PFSK-1 (cell line): Measurements from ENCODE around the gene ECHDC1.

ENCODE experiments used
- FOXP2 ChIP-seq: optimal IDR thresholded peaks from 2 replicates; pipeline ENCODE3; 2011; ENCODE audit warnings: borderline replicate concordance, control low read depth, inconsistent platforms; ENCODE audit not compliant: insufficient read depth; ENCODE audit errors: extremely low read length, extremely low read depth
- POLR2AphosphoS5 ChIP-seq: IDR thresholded peaks from 2 replicates; pipeline ENCODE4 v1.6.1; 2012; ENCODE audit warnings: low read depth, mild to moderate bottlenecking, control low read depth, low read length, moderate library complexity
- REST ChIP-seq, 2 experiments: IDR thresholded peaks; 2 replicates each; pipeline versions ENCODE4 v1.6.1 to v1.8.0; 2011 to 2012; ENCODE audit warnings: low read depth in 2 of 2, low read length in 2 of 2, control low read depth in 1 of 2, inconsistent platforms in 1 of 2, mild to moderate bottlenecking in 1 of 2, moderate library complexity in 1 of 2; ENCODE audit not compliant: insufficient read depth in 1 of 2
- SIN3A ChIP-seq: IDR thresholded peaks from 2 replicates; pipeline ENCODE4 v1.6.1; 2012; ENCODE audit warnings: mild to moderate bottlenecking, low read length, moderate library complexity, borderline replicate concordance; ENCODE audit not compliant: insufficient read depth
- TAF1 ChIP-seq: IDR thresholded peaks from 2 replicates; pipeline ENCODE4 v1.6.1; 2012; ENCODE audit warnings: low read length, control low read depth, borderline replicate concordance; ENCODE audit not compliant: insufficient read depth

ECHDC1 gene

GRCh38 chr6:127303917-127304316 is 39.5 kb downstream of the ECHDC1 start:
- TF ChIP-seq REST (IDR thresholded peaks at IDR 0.05; ENCODE audit: insufficient read depth in 1 of 2, low read depth in 2 of 2, low read length in 2 of 2) = no peak
- no peak for TF ChIP-seq POLR2AphosphoS5
- TF ChIP-seq SIN3A = no peak
- TF ChIP-seq TAF1 = no peak
- no peak for TF ChIP-seq FOXP2

- TF ChIP-seq TAF1 = no peak
- TF ChIP-seq SIN3A = no peak
- TF ChIP-seq REST (IDR thresholded peaks at IDR 0.05; ENCODE audit: insufficient read depth in 1 of 2, low read depth in 2 of 2, low read length in 2 of 2) = no peak
- TF ChIP-seq FOXP2 = no peak
- no peak for TF ChIP-seq POLR2AphosphoS5
These were observed 40.4 kb downstream of the ECHDC1 start for GRCh38 chr6:127302728-127303660.

DNA sequence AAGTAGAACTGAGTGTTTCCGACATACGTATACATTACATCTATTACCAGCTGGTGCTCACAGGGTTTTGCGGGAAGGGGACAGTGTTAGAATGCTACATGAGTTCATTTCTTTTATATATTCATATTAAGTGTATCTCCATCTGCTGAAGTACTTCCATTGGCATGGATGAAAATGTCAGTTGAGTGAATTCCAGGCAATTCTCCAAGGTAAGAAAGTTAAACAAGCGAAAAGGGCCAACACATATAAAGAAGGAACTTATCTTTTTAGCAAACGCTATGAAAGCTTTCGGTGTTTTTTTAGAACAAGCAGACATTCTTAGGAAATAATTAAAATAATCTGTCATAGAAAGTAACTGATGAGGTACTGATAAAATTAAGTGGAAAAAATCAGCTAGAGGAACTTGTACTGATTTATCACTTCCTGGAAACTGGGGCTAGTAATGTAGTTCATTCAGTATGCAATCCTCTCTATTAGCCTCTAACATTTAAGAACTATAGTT is 42.2 kb downstream of the ECHDC1 start:
- TF ChIP-seq REST (IDR thresholded peaks at IDR 0.05; ENCODE audit: insufficient read depth in 1 of 2, low read depth in 2 of 2, low read length in 2 of 2) (no peak), FOXP2 (no peak), TAF1 (no peak), SIN3A (no peak), POLR2AphosphoS5 (no peak)

- TF ChIP-seq SIN3A (no peak), FOXP2 (no peak), REST (IDR thresholded peaks at IDR 0.05; ENCODE audit: insufficient read depth in 1 of 2, low read depth in 2 of 2, low read length in 2 of 2) (no peak), POLR2AphosphoS5 (no peak), TAF1 (no peak)
These were observed 43.0 kb downstream of the ECHDC1 start for GRCh38 chr6:127300411-127300810.
